ENCODE results near the gene HSH2D. TPM values are rescaled to one million over a fixed set of nuclear protein-coding genes. Genes with fewer than 3 reads are reported as not detected.
"Not testable (repeated sequence)": the region's sequence is repeated elsewhere in the genome, so short reads cannot be mapped to it uniquely, and the experiment has no call there.

Gene HSH2D
- total and polyA plus RNA-seq, 4 donors = 5.5 to 9.3 (median 6.4) TPM

GRCh38 chr19:16117594-16118033, 25.9 kb upstream of the HSH2D start:
- Histone ChIP-seq H3K4me3 (no peak overlapping the region), H3K9ac (ENCODE audit: insufficient read depth in 1 of 2, low read length in 2 of 2) (no peak overlapping the region), H3K27me3 (ENCODE audit: control insufficient read depth in 3 of 3, insufficient read depth in 3 of 3, low read length in 2 of 3) (no peaks in the 10 kb centered on the region), H3K4me1 (ENCODE audit: control insufficient read depth in 5 of 5, insufficient read depth in 5 of 5, low read length in 5 of 5) (peaks cover 0 to 13% (median 3%) of the 10 kb centered on the region in 5 donors), H3K27ac (ENCODE audit: low read depth in 1 of 2, low read length in 1 of 2) (peak overlapping the region in 1 of 2 donors; percentile 63), H3K36me3 (ENCODE audit: control insufficient read depth in 4 of 4, insufficient read depth in 4 of 4, low read length in 4 of 4) (peaks cover 12 to 48% (median 14%) of the 10 kb centered on the region in 4 donors), H3K9me3 (ENCODE audit: control insufficient read depth in 4 of 4, insufficient read depth in 3 of 4, low read length in 3 of 4) (no peaks in the 10 kb centered on the region)
- no peak for TF ChIP-seq CTCF (IDR thresholded peaks at IDR 0.05; ENCODE audit: control extremely low read depth, extremely low read depth)
- no peak for ATAC-seq (ENCODE audit: insufficient read depth, low FRiP score)
- WGBS, 2 donors = 61 to 86% methylated on average over 11 of the region's 11 CpGs
- DNase-seq = no peak

- Histone ChIP-seq H3K4me1 (ENCODE audit: control insufficient read depth in 5 of 5, insufficient read depth in 5 of 5, low read length in 5 of 5) (peaks cover 0 to 9% (median 0%) of the 10 kb centered on the region in 5 donors), H3K4me3 (no peak overlapping the region), H3K36me3 (ENCODE audit: control insufficient read depth in 4 of 4, insufficient read depth in 4 of 4, low read length in 4 of 4) (peaks cover 14 to 52% (median 16%) of the 10 kb centered on the region in 4 donors), H3K27me3 (ENCODE audit: control insufficient read depth in 3 of 3, insufficient read depth in 3 of 3, low read length in 2 of 3) (no peaks in the 10 kb centered on the region), H3K9ac (ENCODE audit: insufficient read depth in 1 of 2, low read length in 2 of 2) (no peak overlapping the region), H3K9me3 (ENCODE audit: control insufficient read depth in 4 of 4, insufficient read depth in 3 of 4, low read length in 3 of 4) (no peaks in the 10 kb centered on the region), H3K27ac (ENCODE audit: low read depth in 1 of 2, low read length in 1 of 2) (peak overlapping the region in 1 of 2 donors; percentile 78)
- DNase-seq = no peak
- peak; percentile 31 for ATAC-seq (ENCODE audit: insufficient read depth, low FRiP score)
- 41 to 74% methylated on average over 12 of the region's 12 CpGs for WGBS, 2 donors
- TF ChIP-seq CTCF (IDR thresholded peaks at IDR 0.05; ENCODE audit: control extremely low read depth, extremely low read depth) = no peak
These were observed 24.9 kb upstream of the HSH2D start for GRCh38 chr19:16118489-16119033.

- not testable (repeated sequence) for H3K9ac ChIP-seq (ENCODE audit: insufficient read depth in 1 of 2, low read length in 2 of 2); H3K9me3 ChIP-seq (ENCODE audit: control insufficient read depth in 4 of 4, insufficient read depth in 3 of 4, low read length in 3 of 4); H3K27me3 ChIP-seq (ENCODE audit: control insufficient read depth in 3 of 3, insufficient read depth in 3 of 3, low read length in 2 of 3); ATAC-seq (ENCODE audit: insufficient read depth, low FRiP score); H3K4me1 ChIP-seq (ENCODE audit: control insufficient read depth in 5 of 5, insufficient read depth in 5 of 5, low read length in 5 of 5); DNase-seq; H3K4me3 ChIP-seq
- WGBS, 2 donors = 76 to 83% methylated on average over 19 of the region's 19 CpGs
- peaks cover 15 to 56% (median 18%) of the 10 kb centered on the region in 4 donors for H3K36me3 ChIP-seq (ENCODE audit: control insufficient read depth in 4 of 4, insufficient read depth in 4 of 4, low read length in 4 of 4)
- H3K27ac ChIP-seq (ENCODE audit: low read depth in 1 of 2, low read length in 1 of 2) = peak overlapping the region in 1 of 2 donors; percentile 27
These were observed 24.2 kb upstream of the HSH2D start for GRCh38 chr19:16119075-16119857.

GRCh38 chr19:16121141-16121540, 22.3 kb upstream of the HSH2D start:
- Histone ChIP-seq H3K4me1 (ENCODE audit: control insufficient read depth in 5 of 5, insufficient read depth in 5 of 5, low read length in 5 of 5) (peaks cover 0 to 4% (median 0%) of the 10 kb centered on the region in 5 donors), H3K27me3 (ENCODE audit: control insufficient read depth in 3 of 3, insufficient read depth in 3 of 3, low read length in 2 of 3) (no peaks in the 10 kb centered on the region), H3K36me3 (ENCODE audit: control insufficient read depth in 4 of 4, insufficient read depth in 4 of 4, low read length in 4 of 4) (peaks cover 16 to 70% (median 26%) of the 10 kb centered on the region in 4 donors), H3K9me3 (ENCODE audit: control insufficient read depth in 4 of 4, insufficient read depth in 3 of 4, low read length in 3 of 4) (no peaks in the 10 kb centered on the region), H3K9ac (ENCODE audit: insufficient read depth in 1 of 2, low read length in 2 of 2) (no peak overlapping the region), H3K27ac (ENCODE audit: low read depth in 1 of 2, low read length in 1 of 2) (no peak overlapping the region), H3K4me3 (no peak overlapping the region)
- DNase-seq = no peak
- WGBS, 2 donors = 77 to 97% methylated on average over 5 of the region's 5 CpGs
- no peak for TF ChIP-seq CTCF (IDR thresholded peaks at IDR 0.05; ENCODE audit: control extremely low read depth, extremely low read depth)
- no peak for ATAC-seq (ENCODE audit: insufficient read depth, low FRiP score)

Measured in lung (tissue), 12 donors.